Tongue (tissue), 2 donors: ENCODE measurements around the gene LILRB4. TPM values are rescaled to one million over a fixed set of nuclear protein-coding genes. Genes with fewer than 3 reads are reported as not detected.
"Not testable (repeated sequence)": the region's sequence is repeated elsewhere in the genome, so short reads cannot be mapped to it uniquely, and the experiment has no call there.

Experiments used
- DNase-seq: peaks from one replicate; pipeline ENCODE4 v3.0.0-alpha.2; 2015
- total RNA-seq: library from RNA; depleted of rRNA; stranded (reverse); fragments of >200 nt; gene quantifications from one replicate; pipeline ENCODE4 v1.2.3, GENCODE V29; 2014

Gene LILRB4
- 0.51 TPM for total RNA-seq

GRCh38 chr19:54662730-54663129, at the start of gene LILRB4:
LILRB4 (plus strand) TSS chr19:54662985; CDS start chr19:54663034, 49 bp downstream.
- DNase-seq, result no peak

DNA sequence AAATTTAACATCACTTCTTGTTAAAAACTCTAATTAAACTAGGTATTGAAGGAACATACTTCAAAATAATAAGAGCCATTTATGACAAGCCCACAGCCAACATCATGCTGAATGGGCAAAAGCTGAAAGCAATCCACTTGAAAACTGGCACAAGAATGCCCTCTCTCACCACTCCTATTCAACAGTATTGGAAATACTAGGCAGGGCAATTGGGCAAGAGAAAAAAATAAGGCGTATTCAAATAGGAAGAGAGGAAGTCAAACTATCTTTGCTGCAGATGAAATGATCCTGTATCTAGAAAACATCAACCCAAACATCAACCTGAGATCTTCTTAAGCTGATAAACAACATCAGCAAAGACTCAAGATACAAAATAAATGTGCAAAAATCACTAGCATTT, 48.1 kb upstream of the LILRB4 start:
- DNase-seq, result no peak

DNA sequence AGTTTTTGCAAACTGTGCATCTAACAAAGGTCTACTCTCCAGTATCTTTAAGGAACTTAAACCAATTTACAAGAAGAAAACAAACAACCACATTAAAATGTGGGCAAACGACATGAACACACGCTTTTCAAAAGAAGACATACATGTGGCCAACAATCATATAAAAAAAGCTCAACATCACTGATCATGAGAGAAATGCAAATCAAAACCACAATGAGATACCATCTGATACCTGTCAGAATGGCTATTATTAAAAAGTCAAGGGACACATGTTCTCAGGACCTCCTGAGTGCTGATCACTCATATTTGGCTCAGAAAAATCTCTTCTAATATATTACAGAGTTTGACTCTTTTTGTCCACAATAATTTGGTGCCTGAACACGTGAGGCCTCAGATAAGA, 46.7 kb upstream of the LILRB4 start:
- no peak for DNase-seq

DNA sequence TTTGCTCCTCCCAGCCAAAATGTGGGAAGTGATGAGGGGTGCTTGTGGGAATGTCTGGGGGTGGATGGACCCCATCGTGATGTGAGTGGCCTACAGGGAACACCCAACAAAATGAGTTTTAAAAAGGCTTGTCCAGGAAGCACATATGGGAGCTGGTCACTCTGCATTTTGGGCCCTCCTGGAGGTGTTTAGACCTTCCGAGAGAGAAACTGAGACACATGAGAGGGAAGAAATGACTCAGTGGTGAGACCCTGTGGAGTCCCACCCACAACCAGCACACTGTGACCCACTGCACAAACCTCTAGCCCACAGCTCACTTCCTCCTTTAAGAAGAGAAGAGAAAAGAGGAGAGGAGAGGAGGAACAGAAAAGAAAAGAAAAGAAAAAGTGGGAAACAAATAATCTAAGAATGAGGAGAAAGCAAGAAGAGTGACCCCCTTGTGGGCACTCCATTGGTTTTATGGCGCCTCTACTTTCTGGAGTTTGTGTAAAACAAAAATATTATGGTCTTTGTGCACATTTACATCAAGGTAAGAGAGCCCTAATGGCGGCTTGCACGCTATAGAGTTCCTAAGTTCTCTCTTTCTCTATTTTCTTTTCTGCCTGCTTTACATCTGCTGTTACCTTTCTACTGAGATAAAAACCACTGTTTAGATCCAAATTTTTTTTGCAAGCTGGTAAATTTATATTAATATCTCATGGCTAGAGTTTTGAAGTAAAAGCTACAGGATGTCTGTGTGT, 45.8 kb upstream of the LILRB4 start:
- DNase-seq, result no peak

DNA sequence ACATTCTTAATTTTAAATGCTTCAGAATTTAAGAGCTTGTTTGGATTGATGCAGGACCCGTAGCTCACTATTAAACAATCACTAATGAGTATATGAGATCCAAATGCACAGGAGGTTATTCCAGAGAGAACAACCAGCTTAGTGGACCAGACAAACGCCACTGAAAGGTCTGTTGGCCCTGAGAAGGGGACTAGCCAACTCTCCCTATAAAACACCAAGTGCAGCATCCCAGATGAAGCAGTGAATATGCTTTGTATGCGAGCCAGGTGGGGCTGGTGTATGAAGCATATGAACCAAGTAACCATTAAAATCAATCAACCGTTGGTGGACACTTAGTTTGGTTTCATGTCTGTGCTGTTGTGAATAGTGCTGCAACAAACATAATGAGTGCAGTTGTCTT, 42.3 kb upstream of the LILRB4 start:
- no peak for DNase-seq

GRCh38 chr19:54622431-54622830, 40.4 kb upstream of the LILRB4 start:
- no peak for DNase-seq

- DNase-seq, result not testable (repeated sequence)
Observed at GRCh38 chr19:54624234-54624633, 38.6 kb upstream of the LILRB4 start.

- DNase-seq, result not testable (repeated sequence)
Observed at GRCh38 chr19:54624934-54625730, 37.7 kb upstream of the LILRB4 start.

- no peak for DNase-seq
Observed at GRCh38 chr19:54626757-54627156, 36.0 kb upstream of the LILRB4 start.

DNA sequence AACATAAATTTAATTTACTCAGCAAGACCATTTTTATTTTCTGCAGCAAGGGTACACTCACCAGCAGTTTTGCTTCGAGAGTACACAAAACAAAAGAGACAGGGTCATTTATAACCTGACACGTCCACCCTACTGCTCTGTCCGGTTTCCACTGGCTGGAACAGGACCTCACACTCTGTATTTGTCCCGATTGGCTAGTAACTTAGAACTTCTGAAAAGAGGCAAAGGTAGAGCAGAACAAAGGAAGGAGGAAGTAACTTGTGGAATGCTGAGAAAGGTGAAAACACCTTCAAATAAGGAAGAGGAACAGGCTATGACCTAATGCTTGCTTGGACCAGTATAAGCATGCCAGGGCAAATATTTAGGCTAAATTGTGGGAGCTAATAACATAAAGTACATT, 34.9 kb upstream of the LILRB4 start:
- DNase-seq, result not testable (repeated sequence)

DNA sequence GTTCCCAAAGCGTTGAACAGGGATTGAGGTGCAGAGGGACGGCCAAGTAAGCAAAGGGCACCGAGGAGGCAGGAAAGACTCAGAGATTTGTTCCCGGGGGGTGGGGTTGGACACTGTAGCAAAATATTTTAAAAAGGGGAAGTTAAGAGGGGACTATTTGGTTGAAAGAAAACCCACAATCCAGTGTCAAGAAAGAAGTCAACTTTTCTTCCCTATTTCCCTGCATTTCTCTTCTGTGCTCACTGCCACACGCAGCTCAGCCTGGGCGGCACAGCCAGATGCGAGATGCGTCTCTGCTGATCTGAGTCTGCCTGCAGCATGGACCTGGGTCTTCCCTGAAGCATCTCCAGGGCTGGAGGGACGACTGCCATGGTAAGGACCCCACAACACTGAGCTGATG, 32.5 kb upstream of the LILRB4 start, which contains the start of gene LILRB1:
Gene LILRB1, plus strand, starts transcription at position 223 of the 400 bp plus-strand sequence. CDS start 590 bp downstream, outside the sequence.
- not testable (repeated sequence) for DNase-seq

GRCh38 chr19:54630782-54631181, 32.0 kb upstream of the LILRB4 start:
- DNase-seq, result no peak

DNA sequence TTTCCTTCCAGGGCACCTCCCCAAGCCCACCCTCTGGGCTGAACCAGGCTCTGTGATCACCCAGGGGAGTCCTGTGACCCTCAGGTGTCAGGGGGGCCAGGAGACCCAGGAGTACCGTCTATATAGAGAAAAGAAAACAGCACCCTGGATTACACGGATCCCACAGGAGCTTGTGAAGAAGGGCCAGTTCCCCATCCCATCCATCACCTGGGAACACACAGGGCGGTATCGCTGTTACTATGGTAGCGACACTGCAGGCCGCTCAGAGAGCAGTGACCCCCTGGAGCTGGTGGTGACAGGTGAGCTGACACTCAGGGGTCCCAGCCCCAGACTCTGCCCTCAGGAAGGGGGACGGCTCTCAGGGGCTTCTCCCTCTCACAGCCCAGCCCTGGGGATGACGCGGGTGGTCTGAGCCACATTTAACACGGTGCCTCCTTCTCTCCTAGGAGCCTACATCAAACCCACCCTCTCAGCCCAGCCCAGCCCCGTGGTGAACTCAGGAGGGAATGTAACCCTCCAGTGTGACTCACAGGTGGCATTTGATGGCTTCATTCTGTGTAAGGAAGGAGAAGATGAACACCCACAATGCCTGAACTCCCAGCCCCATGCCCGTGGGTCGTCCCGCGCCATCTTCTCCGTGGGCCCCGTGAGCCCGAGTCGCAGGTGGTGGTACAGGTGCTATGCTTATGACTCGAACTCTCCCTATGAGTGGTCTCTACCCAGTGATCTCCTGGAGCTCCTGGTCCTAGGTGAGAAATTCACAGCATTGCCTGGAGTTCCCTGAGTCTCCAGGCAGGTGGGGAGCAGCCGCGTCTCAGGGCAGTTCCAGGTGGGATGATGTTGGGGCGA, 31.1 kb upstream of the LILRB4 start:
- not testable (repeated sequence) for DNase-seq

GRCh38 chr19:54632517-54632916, 30.3 kb upstream of the LILRB4 start:
- not testable (repeated sequence) for DNase-seq

- no peak for DNase-seq
Observed at GRCh38 chr19:54633401-54633800, 29.4 kb upstream of the LILRB4 start.

DNA sequence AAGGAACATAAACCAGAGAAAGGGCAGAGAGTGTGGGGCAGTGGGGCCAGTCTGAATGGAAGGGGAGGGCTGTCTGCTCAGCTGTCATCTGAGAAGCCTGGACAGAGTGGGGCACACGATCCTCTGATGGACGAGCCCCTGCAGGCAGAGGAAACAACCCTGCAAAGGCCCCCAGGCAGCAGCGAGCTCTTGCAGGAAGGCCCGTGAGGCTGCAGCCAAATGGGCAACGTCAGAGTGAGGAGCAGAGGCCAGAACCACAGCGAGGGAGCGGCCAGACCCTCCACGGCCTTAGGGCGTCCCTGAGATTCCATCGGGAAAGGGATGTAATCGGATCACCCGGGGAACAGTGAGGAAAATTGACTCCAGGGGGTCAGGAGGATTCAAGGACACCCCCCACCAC, 26.7 kb upstream of the LILRB4 start:
- DNase-seq, result peak; percentile 22

DNA sequence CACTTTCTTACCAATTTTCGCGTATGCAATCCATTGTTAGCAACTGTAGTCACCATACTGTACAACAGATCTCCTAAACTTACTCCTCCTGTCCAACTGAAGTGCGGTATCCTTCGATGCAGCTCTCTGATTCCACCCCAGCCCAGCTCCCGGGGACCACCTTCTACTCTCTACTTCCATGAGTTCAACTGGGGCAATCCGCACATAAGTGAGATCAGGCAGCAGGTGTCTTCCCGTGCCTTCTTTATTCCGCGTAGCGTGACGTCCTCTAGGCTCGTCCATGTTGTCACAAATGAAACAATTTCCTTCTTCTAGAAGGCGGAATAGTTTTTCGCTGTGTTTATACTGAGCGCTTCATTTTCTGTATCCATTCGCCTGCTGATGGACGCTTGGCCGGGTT, 24.1 kb upstream of the LILRB4 start:
- DNase-seq, result no peak

DNA sequence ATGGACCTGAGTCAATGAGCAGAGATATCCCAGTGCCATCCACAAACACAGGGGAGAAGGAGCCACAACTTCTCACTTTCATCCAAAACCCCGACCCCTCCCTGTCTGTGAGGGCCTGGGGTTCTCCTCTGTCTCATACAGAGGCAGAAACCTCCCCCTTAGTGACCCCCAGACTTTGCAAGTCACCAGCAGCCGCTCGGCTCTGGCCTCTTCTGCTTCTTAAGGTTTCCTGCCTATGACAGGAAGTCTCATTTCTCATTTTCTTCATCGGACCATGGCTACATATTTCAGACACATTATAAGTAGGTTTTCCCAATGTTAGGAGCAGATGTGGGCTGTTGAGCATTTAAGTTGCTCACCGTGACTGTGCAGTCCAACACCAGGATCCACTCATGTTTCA, 19.8 kb upstream of the LILRB4 start:
- not testable (repeated sequence) for DNase-seq

DNA sequence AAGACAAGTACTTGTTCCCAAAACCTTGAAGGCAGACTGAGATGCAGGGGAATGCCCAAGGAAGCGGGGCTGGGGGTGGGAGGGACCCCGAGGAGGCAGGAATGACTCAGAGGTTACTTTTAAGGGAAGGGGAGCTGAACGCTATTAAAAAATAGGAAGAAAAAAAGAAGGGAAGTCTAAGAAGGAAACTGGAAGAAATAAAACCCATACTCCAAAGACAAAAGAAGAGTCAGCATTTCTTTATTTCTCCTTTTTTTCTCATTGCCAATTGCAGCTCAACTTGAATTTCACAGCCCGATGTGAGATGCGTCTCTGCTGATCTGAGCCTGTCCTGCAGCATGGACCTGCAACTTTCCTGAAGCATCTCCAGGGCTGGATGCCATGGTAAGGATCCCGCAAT, 19.2 kb upstream of the LILRB4 start:
- not testable (repeated sequence) for DNase-seq

DNA sequence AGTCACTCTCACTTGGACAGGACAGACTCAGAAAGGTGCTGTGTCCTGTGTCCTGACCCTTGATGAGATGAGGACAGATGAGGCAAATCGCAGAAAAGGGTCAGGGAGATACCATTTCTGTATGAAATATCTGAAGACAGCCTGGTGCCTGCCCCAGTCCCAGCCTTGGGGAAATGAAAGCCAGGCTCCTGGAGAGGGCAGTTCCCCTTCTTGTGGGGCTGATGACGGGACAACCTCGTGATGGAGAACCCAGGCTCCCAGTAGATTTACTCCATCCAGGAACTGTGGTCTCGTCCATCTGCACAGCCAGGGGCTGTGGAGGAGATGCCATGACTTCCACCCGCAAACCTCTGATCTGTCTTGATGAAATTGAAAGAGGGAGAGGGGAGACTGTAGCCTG, 18.7 kb upstream of the LILRB4 start:
- no peak for DNase-seq

DNA sequence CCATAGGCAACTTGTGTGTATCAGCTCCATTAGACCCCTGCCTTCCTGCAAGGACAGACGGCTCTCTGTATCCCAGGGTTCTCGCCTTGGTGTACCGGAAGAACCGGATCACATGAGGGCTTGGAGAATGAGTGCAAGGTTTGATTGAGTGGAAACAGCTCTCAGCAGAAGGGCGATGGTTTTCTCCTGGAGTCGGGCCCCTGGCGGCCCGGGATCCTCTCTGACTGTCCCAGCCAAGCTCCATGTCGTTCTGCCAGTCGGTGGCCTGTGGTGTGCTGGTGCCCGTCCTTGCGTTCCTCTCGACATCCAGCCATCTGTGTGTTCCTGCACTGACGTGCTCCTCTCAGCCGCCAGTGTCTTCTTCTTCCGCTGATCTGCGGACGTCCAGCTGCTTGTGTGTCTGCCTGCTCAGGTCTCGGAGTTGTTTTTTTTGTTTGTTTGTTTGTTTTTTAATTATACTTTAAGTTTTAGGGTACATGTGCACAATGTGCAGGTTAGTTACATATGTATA, 16.4 kb upstream of the LILRB4 start:
- DNase-seq, result no peak

- no peak for DNase-seq
Observed at GRCh38 chr19:54648129-54648528, 14.7 kb upstream of the LILRB4 start.
